ENCODE results near the gene ATOSB. TPM values are rescaled to one million over a fixed set of nuclear protein-coding genes. Genes with fewer than 3 reads are reported as not detected.
A peak's percentile ranks its signal among the peaks of the same experiment; 100 is the strongest.

The ATOSB gene
- total RNA-seq, 1 experiment from 2014 or later: 10.2 TPM

GRCh38 chr9:35163413-35163812, 47.8 kb upstream of the ATOSB start:
- Histone ChIP-seq H3K4me1 (ENCODE audit: control insufficient read depth in 1 of 2, insufficient read depth in 2 of 2, low read length in 2 of 2) (peaks cover 3 to 13% of the 10 kb centered on the region in 2 experiments; a peak in 3 of 4 replicates), H3K27me3 (ENCODE audit: insufficient read depth, low read length) (no peaks in the 10 kb centered on the region), H2AFZ (ENCODE audit: low read depth, low read length, poor library complexity, severe bottlenecking) (no peak overlapping the region), H3K4me2 (ENCODE audit: low read length) (peak overlapping the region; percentile 90), H3K27ac (ENCODE audit: low read depth, low read length) (no peak overlapping the region), H3K79me2 (ENCODE audit: insufficient read depth, low read length) (peaks cover 7% of the 10 kb centered on the region), H3K9me3 (ENCODE audit: control insufficient read depth in 1 of 2, insufficient read depth in 1 of 2, low read depth in 1 of 2, low read length in 2 of 2) (no peaks in the 10 kb centered on the region), H3K9me2 (ENCODE audit: insufficient read depth) (no peaks in the 10 kb centered on the region), H3K36me3 (ENCODE audit: control insufficient read depth in 1 of 2, insufficient read depth in 2 of 2, low read length in 2 of 2) (no peaks in the 10 kb centered on the region), H3K4me3 (replicated peaks in 1 of 2; ENCODE audit: low read depth in 1 of 2, low read length in 2 of 2) (no peak overlapping the region; a peak in 1 of 4 replicates), H4K20me1 (ENCODE audit: insufficient read depth) (no peaks in the 10 kb centered on the region; the same call in 1 of the 2 replicates), H3K9ac (ENCODE audit: low read length) (no peak overlapping the region)
- intact Hi-C loops (cut with micrococcal nuclease): loop anchor here (5.0 kb wide), 1 partner anchor 46 kb away; the partner anchor contains the start of gene ATOSB
- TF ChIP-seq FOSL1 (IDR thresholded peaks at IDR 0.05; ENCODE audit: low read depth): no peak
- no peak for TF ChIP-seq ZBTB33 (IDR thresholded peaks at IDR 0.05; ENCODE audit: extremely low read depth, insufficient replicate concordance, low read length)
- no peak for TF ChIP-seq TCF7L2 (IDR thresholded peaks at IDR 0.05; ENCODE audit: borderline replicate concordance, extremely low read depth, insufficient read depth, insufficient read length)
- TF ChIP-seq ZNF274 (IDR thresholded peaks at IDR 0.05; ENCODE audit: low read depth, low read length): no peak
- TF ChIP-seq SP1 (IDR thresholded peaks at IDR 0.05; ENCODE audit: low read depth): no peak
- TF ChIP-seq ELF1 (IDR thresholded peaks at IDR 0.05; ENCODE audit: borderline replicate concordance, low read depth): no peak
- no peak for TF ChIP-seq SIN3A (IDR thresholded peaks at IDR 0.05; ENCODE audit: low read depth)
- no peak for TF ChIP-seq JUND (IDR thresholded peaks at IDR 0.05)
- TF ChIP-seq, protein P1, sequence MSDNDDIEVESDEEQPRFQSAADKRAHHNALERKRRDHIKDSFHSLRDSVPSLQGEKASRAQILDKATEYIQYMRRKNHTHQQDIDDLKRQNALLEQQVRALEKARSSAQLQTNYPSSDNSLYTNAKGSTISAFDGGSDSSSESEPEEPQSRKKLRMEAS (IDR thresholded peaks at IDR 0.05): no peak
- no peak for TF ChIP-seq EGR1 (IDR thresholded peaks at IDR 0.05; ENCODE audit: low read depth)
- no peak for TF ChIP-seq POLR2AphosphoS5 (IDR thresholded peaks at IDR 0.05; ENCODE audit: low read depth, low read length)
- TF ChIP-seq, protein P2, sequence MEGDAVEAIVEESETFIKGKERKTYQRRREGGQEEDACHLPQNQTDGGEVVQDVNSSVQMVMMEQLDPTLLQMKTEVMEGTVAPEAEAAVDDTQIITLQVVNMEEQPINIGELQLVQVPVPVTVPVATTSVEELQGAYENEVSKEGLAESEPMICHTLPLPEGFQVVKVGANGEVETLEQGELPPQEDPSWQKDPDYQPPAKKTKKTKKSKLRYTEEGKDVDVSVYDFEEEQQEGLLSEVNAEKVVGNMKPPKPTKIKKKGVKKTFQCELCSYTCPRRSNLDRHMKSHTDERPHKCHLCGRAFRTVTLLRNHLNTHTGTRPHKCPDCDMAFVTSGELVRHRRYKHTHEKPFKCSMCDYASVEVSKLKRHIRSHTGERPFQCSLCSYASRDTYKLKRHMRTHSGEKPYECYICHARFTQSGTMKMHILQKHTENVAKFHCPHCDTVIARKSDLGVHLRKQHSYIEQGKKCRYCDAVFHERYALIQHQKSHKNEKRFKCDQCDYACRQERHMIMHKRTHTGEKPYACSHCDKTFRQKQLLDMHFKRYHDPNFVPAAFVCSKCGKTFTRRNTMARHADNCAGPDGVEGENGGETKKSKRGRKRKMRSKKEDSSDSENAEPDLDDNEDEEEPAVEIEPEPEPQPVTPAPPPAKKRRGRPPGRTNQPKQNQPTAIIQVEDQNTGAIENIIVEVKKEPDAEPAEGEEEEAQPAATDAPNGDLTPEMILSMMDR (IDR thresholded peaks at IDR 0.05 in 2 of 3, conservative IDR thresholded peaks at IDR 0.05 in 1 of 3; ENCODE audit: borderline replicate concordance in 1 of 3, insufficient read depth in 1 of 3, low read depth in 2 of 3, low read length in 2 of 3): no peak
- TF ChIP-seq EZH2phosphoT487 (IDR thresholded peaks at IDR 0.05; ENCODE audit: borderline replicate concordance): no peak
- TF ChIP-seq, protein P3, sequence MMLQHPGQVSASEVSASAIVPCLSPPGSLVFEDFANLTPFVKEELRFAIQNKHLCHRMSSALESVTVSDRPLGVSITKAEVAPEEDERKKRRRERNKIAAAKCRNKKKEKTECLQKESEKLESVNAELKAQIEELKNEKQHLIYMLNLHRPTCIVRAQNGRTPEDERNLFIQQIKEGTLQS (IDR thresholded peaks at IDR 0.05): no peak
- TF ChIP-seq YY1 (IDR thresholded peaks at IDR 0.05; ENCODE audit: extremely low read depth, insufficient replicate concordance, low read depth, low read length): no peak
- TF ChIP-seq ZFX (IDR thresholded peaks at IDR 0.05): no peak
- no TSS peak for BruUV-seq (replicated peaks)
- RAD21 ChIA-PET (ENCODE audit: low non-redundant PET in 1 of 2, low total read pairs in 2 of 2, uncharacterized antibody in 2 of 2, unreplicated experiment in 2 of 2): no interaction called here
- POLR2A ChIA-PET: interaction anchor here (0.6 kb wide), 1 partner anchor 10 kb away, joined by 3 read pairs; no protein-coding TSS in a partner anchor
- ATAC-seq (no peak), DNase-seq (ENCODE audit: low read depth, low spot score) (no peak)
- CTCF ChIA-PET: interaction anchor here (2.2 kb wide), 1 partner anchor 264 kb away, joined by 8 read pairs; no protein-coding TSS in a partner anchor

Measured in HCT116 (cell line).